PC-9 (cell line): ENCODE measurements around the gene CPT1B. TPM values are rescaled to one million over a fixed set of nuclear protein-coding genes. Genes with fewer than 3 reads are reported as not detected.
"Not testable (repeated sequence)": the region's sequence is repeated elsewhere in the genome, so short reads cannot be mapped to it uniquely, and the experiment has no call there.

ENCODE experiments used
- BruUV-seq: library from RNA; stranded (reverse); fragments of 400-500 nt; replicated peaks from 2 replicates; lab custom pipeline; 2021; lab: Mats Ljungman, UMichigan
- CTCF ChIA-PET: fragments of 300-600 bp; sonication (Branson Sonifier 250); formaldehyde crosslinking; loops from one replicate; lab custom pipeline; 2022; ENCODE audit warnings: antibody characterized with exemption; lab: Charles Lee
- POLR2A ChIA-PET: fragments of 300-600 bp; sonication (Branson Sonifier 250); formaldehyde crosslinking; loops from one replicate; lab custom pipeline; 2022; ENCODE audit warnings: antibody characterized with exemption; ENCODE audit not compliant: unreplicated experiment; lab: Charles Lee
- DNase-seq, 2 experiments: peaks; one replicate each; pipeline versions ENCODE4 v3.0.0 to v3.0.0-alpha.2; 2015 to 2022; ENCODE audit warnings: mixed read lengths in 1 of 2
- H2AFZ ChIP-seq: fragments of 200-600 bp; sonication (generic); 2 replicates; pipeline ENCODE4 v1.8.1; 2017; ENCODE audit warnings: antibody characterized with exemption
- H3F3A ChIP-seq: fragments of 200-600 bp; sonication (generic); 2 replicates; pipeline ENCODE4 v1.8.1; 2017; ENCODE audit warnings: antibody characterized with exemption, mild to moderate bottlenecking, low read depth; ENCODE audit not compliant: insufficient read depth
- H3K27ac ChIP-seq: fragments of 200-600 bp; sonication (generic); 2 replicates; pipeline ENCODE4 v1.6.1; 2016; ENCODE audit warnings: mixed run types
- H3K27me3 ChIP-seq: fragments of 200-600 bp; sonication (generic); 2 replicates; pipeline ENCODE4 v1.6.1; 2016; ENCODE audit warnings: low read depth, mixed run types; ENCODE audit not compliant: insufficient read depth
- H3K36me3 ChIP-seq: fragments of 200-600 bp; sonication (generic); 2 replicates; pipeline ENCODE4 v1.6.1; 2016; ENCODE audit warnings: low read depth, mixed run types
- H3K4me1 ChIP-seq: fragments of 200-600 bp; sonication (generic); replicated peaks from 2 replicates; pipeline ENCODE4 v1.6.1; 2016; ENCODE audit warnings: mixed run types; ENCODE audit not compliant: insufficient read depth
- H3K4me2 ChIP-seq: fragments of 200-600 bp; sonication (generic); 2 replicates; pipeline ENCODE4 v1.6.1; 2017; ENCODE audit warnings: mixed run types
- H3K4me3 ChIP-seq: fragments of 200-600 bp; sonication (generic); 2 replicates; pipeline ENCODE4 v1.6.1; 2016; ENCODE audit warnings: mixed run types
- H3K79me2 ChIP-seq: fragments of 200-600 bp; sonication (generic); 2 replicates; pipeline ENCODE4 v1.6.1; 2017; ENCODE audit warnings: low read depth, mixed run types
- H3K9me2 ChIP-seq: fragments of 200-600 bp; sonication (generic); 2 replicates; pipeline ENCODE4 v1.8.1; 2017; ENCODE audit warnings: mild to moderate bottlenecking; ENCODE audit not compliant: insufficient read depth
- H3K9me3 ChIP-seq: fragments of 200-600 bp; sonication (generic); 2 replicates; pipeline ENCODE4 v1.8.1; 2016; ENCODE audit warnings: low read depth; ENCODE audit not compliant: insufficient read depth
- H4K20me1 ChIP-seq: fragments of 200-600 bp; sonication (generic); 2 replicates; pipeline ENCODE4 v1.8.1; 2017; ENCODE audit not compliant: insufficient read depth
- EZH2 ChIP-seq: fragments of 200-600 bp; sonication (generic); IDR thresholded peaks from 2 replicates; pipeline ENCODE4 v1.8.0; 2017; ENCODE audit warnings: antibody characterized with exemption, low read depth
- intact Hi-C: fragments of 100-400 bp; cut with micrococcal nuclease; formaldehyde crosslinking; loops from one replicate; pipeline ENCODE4 v1.10.0; 2022; ENCODE audit not compliant: unreplicated experiment
- total RNA-seq: library from RNA; stranded (reverse); gene quantifications from 2 replicates; pipeline ENCODE4 v1.2.3, GENCODE V29; 2021
- TF ChIP-seq, protein P1 (sequence below): fragments of 200-600 bp; sonication (generic); conservative IDR thresholded peaks from 2 replicates; pipeline ENCODE4 v1.6.1; 2017; ENCODE audit warnings: mixed run types, antibody characterized with exemption, mild to moderate bottlenecking, moderate library complexity

Gene CPT1B
- total RNA-seq, 1 experiment from 2014 or later, result 66.2 TPM

DNA sequence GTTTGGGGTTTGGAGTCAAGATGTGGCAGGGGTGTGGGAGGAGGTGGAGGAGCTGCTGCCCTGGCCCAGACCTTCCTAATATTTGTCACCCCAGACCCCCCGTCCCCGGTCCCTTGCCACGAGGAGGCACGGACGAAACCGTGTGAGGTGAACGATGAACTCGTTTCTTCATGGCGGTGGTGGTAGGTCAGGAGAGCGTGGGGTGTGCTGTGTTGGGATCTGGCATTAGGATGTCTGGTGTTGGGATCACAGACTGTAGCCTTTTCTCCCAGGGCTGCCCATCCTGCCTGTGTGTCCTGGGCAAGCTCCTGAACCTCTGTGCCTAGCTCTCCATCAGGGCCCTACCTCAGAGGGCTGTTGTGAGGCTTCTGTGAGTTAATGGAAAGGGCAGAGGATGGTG, 30.8 kb upstream of the CPT1B start:
- TF ChIP-seq, protein P1, sequence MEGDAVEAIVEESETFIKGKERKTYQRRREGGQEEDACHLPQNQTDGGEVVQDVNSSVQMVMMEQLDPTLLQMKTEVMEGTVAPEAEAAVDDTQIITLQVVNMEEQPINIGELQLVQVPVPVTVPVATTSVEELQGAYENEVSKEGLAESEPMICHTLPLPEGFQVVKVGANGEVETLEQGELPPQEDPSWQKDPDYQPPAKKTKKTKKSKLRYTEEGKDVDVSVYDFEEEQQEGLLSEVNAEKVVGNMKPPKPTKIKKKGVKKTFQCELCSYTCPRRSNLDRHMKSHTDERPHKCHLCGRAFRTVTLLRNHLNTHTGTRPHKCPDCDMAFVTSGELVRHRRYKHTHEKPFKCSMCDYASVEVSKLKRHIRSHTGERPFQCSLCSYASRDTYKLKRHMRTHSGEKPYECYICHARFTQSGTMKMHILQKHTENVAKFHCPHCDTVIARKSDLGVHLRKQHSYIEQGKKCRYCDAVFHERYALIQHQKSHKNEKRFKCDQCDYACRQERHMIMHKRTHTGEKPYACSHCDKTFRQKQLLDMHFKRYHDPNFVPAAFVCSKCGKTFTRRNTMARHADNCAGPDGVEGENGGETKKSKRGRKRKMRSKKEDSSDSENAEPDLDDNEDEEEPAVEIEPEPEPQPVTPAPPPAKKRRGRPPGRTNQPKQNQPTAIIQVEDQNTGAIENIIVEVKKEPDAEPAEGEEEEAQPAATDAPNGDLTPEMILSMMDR, result no peak
- TF ChIP-seq EZH2, result no peak
- H3F3A ChIP-seq, result peaks cover 12% of the 10 kb centered on the region
- H3K9me3 ChIP-seq, result no peaks in the 10 kb centered on the region
- H3K4me1 ChIP-seq, result peaks cover 5% of the 10 kb centered on the region; the same call in 1 of the 2 replicates
- H3K9me2 ChIP-seq, result no peaks in the 10 kb centered on the region
- intact Hi-C loops, result no loop called here
- H3K27me3 ChIP-seq, result peaks cover 78% of the 10 kb centered on the region
- H3K4me3 ChIP-seq, result no peak overlapping the region
- no peaks in the 10 kb centered on the region for H3K79me2 ChIP-seq
- CTCF ChIA-PET, result interaction anchor here (0.9 kb wide), 1 partner anchor 46 kb away, joined by 3 read pairs; the partner anchor contains the start of gene SYCE3
- no peak overlapping the region for H2AFZ ChIP-seq
- no TSS peak for BruUV-seq
- no peak overlapping the region for H3K4me2 ChIP-seq
- DNase-seq, result no peak
- POLR2A ChIA-PET, result interaction anchor here (0.6 kb wide), 1 partner anchor 822 kb away, joined by 4 read pairs; no protein-coding TSS in a partner anchor
- H3K36me3 ChIP-seq, result no peaks in the 10 kb centered on the region
- H4K20me1 ChIP-seq, result no peaks in the 10 kb centered on the region; the same call in none of the 2 replicates
- no peak overlapping the region for H3K27ac ChIP-seq

DNA sequence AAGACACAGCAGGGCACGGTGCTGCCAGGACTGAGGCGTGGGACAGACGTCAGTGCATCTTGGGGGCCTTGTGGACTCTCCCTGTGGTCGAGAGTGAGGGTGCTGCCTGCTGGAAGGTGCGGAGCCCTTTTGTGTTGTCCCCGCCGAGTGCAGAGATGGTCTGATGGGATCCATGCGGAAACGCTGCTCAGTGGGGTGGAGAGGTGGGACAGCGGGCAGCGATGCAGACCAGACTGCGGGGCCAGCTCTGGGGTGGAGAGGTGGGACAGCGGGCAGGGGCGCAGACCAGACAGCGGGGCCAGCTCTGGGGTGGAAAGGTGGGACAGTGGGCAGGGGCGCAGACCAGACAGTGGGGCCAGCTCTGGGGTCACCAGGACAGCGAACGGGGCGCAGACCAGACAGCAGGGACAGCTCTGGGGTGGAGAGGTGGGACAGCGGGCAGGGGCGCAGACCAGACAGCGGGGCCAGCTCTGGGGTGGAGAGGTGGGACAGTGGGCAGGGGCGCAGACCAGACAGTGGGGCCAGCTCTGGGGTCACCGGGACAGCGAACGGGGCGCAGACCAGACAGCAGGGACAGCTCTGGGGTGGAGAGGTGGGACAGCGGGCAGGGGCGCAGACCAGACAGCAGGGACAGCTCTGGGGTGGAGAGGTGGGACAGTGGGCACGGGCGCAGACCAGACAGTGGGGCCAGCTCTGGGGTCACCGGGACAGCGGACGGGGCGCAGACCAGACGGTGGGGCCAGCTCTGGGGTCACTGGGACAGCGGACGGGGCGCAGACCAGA, 30.0 kb upstream of the CPT1B start:
- BruUV-seq, intact Hi-C loops: not testable (repeated sequence)
- peaks cover 82% of the 10 kb centered on the region for H3K27me3 ChIP-seq

GRCh38 chr22:50607659-50608020, 29.4 kb upstream of the CPT1B start:
- H4K20me1 ChIP-seq, result no peaks in the 10 kb centered on the region; the same call in none of the 2 replicates
- no TSS peak for BruUV-seq
- POLR2A ChIA-PET, result no interaction called here
- no peak overlapping the region for H3K27ac ChIP-seq
- TF ChIP-seq EZH2, result no peak
- TF ChIP-seq, protein P1, result no peak
- H3K79me2 ChIP-seq, result no peaks in the 10 kb centered on the region
- H2AFZ ChIP-seq, result no peak overlapping the region
- CTCF ChIA-PET, result no interaction called here
- no peak for DNase-seq
- peaks cover 88% of the 10 kb centered on the region for H3K27me3 ChIP-seq
- intact Hi-C loops, result no loop called here
- H3K36me3 ChIP-seq, result no peaks in the 10 kb centered on the region
- no peaks in the 10 kb centered on the region for H3K4me1 ChIP-seq
- H3F3A ChIP-seq, result peaks cover 13% of the 10 kb centered on the region
- H3K9me3 ChIP-seq, result no peaks in the 10 kb centered on the region
- H3K4me2 ChIP-seq, result no peak overlapping the region
- no peaks in the 10 kb centered on the region for H3K9me2 ChIP-seq
- H3K4me3 ChIP-seq, result no peak overlapping the region

More for the DNA sequence above, 30.0 kb upstream of the CPT1B start:
- H3K36me3 ChIP-seq, H3K27ac ChIP-seq, H3K9me3 ChIP-seq, H3K4me3 ChIP-seq, H3K4me2 ChIP-seq, H3F3A ChIP-seq, DNase-seq, H3K4me1 ChIP-seq, H4K20me1 ChIP-seq, H3K9me2 ChIP-seq, H2AFZ ChIP-seq, CTCF ChIA-PET, H3K79me2 ChIP-seq: not testable (repeated sequence)
- POLR2A ChIA-PET, result interaction anchor here (0.6 kb wide), 1 partner anchor 821 kb away, joined by 4 read pairs; no protein-coding TSS in a partner anchor
